Panc1 (cell line): ENCODE measurements around the gene FNDC4. TPM values are rescaled to one million over a fixed set of nuclear protein-coding genes. Genes with fewer than 3 reads are reported as not detected.

Source experiments
- ATAC-seq: fragments of 200-7000 bp; cut with Tn5 transposase; 2 replicates; pipeline ENCODE4 v1.9.1; 2020; ENCODE audit warnings: mild to moderate bottlenecking, moderate library complexity
- BruUV-seq: library from RNA; stranded (reverse); fragments of 400-500 nt; replicated peaks from 2 replicates; lab custom pipeline; 2021; lab: Mats Ljungman, UMichigan
- CTCF ChIA-PET: fragments of 300-600 bp; sonication (Branson Sonifier 250); formaldehyde crosslinking; loops from one replicate; lab custom pipeline; 2022; ENCODE audit warnings: antibody characterized with exemption; lab: Charles Lee
- POLR2A ChIA-PET: fragments of 300-600 bp; sonication (Branson Sonifier 250); formaldehyde crosslinking; loops from one replicate; lab custom pipeline; 2022; ENCODE audit warnings: antibody characterized with exemption; lab: Charles Lee
- DNase-seq: peaks from one replicate; pipeline ENCODE4 v3.0.0-alpha.2; 2010; ENCODE audit warnings: low read depth, low spot score
- H3K27ac ChIP-seq: 2 replicates; pipeline ENCODE4 v1.5.1; 2011; ENCODE audit warnings: mild to moderate bottlenecking, low read length, inconsistent platforms
- H3K27me3 ChIP-seq: fragments of 200-500 bp; sonication (Bioruptor generic); 2 replicates; pipeline ENCODE4 v1.6.0; 2014; ENCODE audit warnings: low read length, inconsistent platforms; ENCODE audit not compliant: control insufficient read depth, insufficient read depth
- H3K36me3 ChIP-seq: fragments of 200-500 bp; sonication (Bioruptor generic); 2 replicates; pipeline ENCODE4 v1.5.1; 2014; ENCODE audit warnings: inconsistent platforms, mild to moderate bottlenecking, low read length, moderate library complexity; ENCODE audit not compliant: control insufficient read depth, insufficient read depth
- H3K4me1 ChIP-seq: 2 replicates; pipeline ENCODE4 v1.5.1; 2011; ENCODE audit warnings: inconsistent platforms, mild to moderate bottlenecking, low read length, moderate library complexity; ENCODE audit not compliant: control insufficient read depth, insufficient read depth
- H3K4me3 ChIP-seq, 2 experiments: 2 replicates each; pipeline ENCODE4 v1.5.1; 2011 to 2012; ENCODE audit warnings: low read depth in 2 of 2, low read length in 2 of 2, mild to moderate bottlenecking in 2 of 2, inconsistent platforms in 1 of 2, moderate library complexity in 1 of 2
- H3K9me3 ChIP-seq: fragments of 200-500 bp; sonication (Bioruptor generic); 2 replicates; pipeline ENCODE4 v1.5.1; 2014; ENCODE audit warnings: low read depth, mild to moderate bottlenecking, inconsistent platforms, low read length, moderate library complexity; ENCODE audit not compliant: control insufficient read depth, insufficient read depth
- POLR2AphosphoS5 ChIP-seq: IDR thresholded peaks from 2 replicates; pipeline ENCODE4 v1.6.1; 2012; ENCODE audit warnings: mild to moderate bottlenecking, low read depth, low read length, moderate library complexity
- SIN3A ChIP-seq: IDR thresholded peaks from 2 replicates; pipeline ENCODE4 v1.6.1; 2012; ENCODE audit warnings: low read depth, mild to moderate bottlenecking, low read length, moderate library complexity, borderline replicate concordance; ENCODE audit not compliant: insufficient read depth
- TCF7L2 ChIP-seq: IDR thresholded peaks from 2 replicates; pipeline ENCODE4 v1.6.1; 2011; ENCODE audit warnings: mild to moderate bottlenecking, low read depth, low read length, inconsistent platforms
- in situ Hi-C: cut with HindIII; loops from 2 replicates; pipeline ENCODE4 v1.10.0; 2016; ENCODE audit warnings: low sequenced_read_pairs, low pct_unique_long_range_greater_than_20kb
- intact Hi-C: fragments of 100-400 bp; cut with micrococcal nuclease; formaldehyde crosslinking; loops from one replicate; pipeline ENCODE4 v1.10.0; 2022; ENCODE audit not compliant: unreplicated experiment
- total RNA-seq: library from RNA; stranded (reverse); gene quantifications from one replicate; pipeline ENCODE4 v1.2.1, GENCODE V29; 2021; ENCODE audit not compliant: unreplicated experiment
- TF ChIP-seq, protein P1 (sequence below): fragments of 450-650 bp; IDR thresholded peaks from 2 replicates; pipeline ENCODE4 v1.5.1; 2017; ENCODE audit warnings: mild to moderate bottlenecking
- TF ChIP-seq, protein P2 (sequence below), 2 experiments: IDR thresholded peaks; 2 replicates each; pipeline ENCODE4 v1.6.1; 2011 to 2012; ENCODE audit warnings: low read depth in 2 of 2, control low read depth in 1 of 2, low read length in 1 of 2, mild to moderate bottlenecking in 1 of 2, moderate library complexity in 1 of 2; ENCODE audit not compliant: insufficient read depth in 1 of 2

Gene FNDC4
- total RNA-seq, 1 experiment from 2014 or later: 1.3 TPM

DNA sequence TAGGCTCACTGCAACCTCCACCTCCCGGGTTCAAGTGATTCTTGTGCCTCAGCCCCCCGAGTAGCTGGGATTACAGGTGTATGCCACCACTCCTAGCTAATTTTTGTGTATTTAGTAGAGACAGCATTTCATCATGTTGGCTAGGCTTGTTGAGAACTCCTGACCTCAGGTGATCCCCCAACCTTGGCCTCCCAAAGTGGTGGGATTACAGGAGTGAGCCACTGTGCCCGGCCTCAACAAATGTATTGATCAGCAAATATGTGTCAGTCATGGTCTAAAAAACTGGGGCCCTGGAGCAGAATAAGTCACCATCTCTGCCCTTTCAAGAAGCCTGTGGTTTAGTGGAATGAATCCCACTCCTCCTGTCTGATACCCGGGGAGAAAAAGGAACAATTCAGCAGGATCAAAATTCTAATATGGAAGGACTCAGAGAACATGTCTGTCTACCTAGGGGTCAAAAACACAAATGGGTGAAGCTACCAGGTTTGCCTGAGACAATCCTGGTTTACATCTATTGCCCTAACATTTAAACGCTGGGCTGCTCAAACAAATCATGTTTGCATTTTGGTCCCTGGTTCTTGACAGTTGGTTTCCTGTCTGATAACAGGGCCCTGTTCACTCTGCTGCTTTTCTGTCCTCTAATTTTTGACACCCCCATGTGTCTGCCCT, 23.2 kb upstream of the FNDC4 start:
- in situ Hi-C loops: no loop called here
- Histone ChIP-seq H3K27ac (no peak overlapping the region), H3K4me3 (no peak overlapping the region), H3K36me3 (no peaks in the 10 kb centered on the region), H3K9me3 (no peaks in the 10 kb centered on the region), H3K4me1 (no peaks in the 10 kb centered on the region), H3K27me3 (no peaks in the 10 kb centered on the region)
- no peak for DNase-seq
- CTCF ChIA-PET: no interaction called here
- intact Hi-C loops: no loop called here
- no TSS peak for BruUV-seq
- ATAC-seq: no peak
- TF ChIP-seq SIN3A (no peak), POLR2AphosphoS5 (no peak), TCF7L2 (no peak)
- TF ChIP-seq, protein P1, sequence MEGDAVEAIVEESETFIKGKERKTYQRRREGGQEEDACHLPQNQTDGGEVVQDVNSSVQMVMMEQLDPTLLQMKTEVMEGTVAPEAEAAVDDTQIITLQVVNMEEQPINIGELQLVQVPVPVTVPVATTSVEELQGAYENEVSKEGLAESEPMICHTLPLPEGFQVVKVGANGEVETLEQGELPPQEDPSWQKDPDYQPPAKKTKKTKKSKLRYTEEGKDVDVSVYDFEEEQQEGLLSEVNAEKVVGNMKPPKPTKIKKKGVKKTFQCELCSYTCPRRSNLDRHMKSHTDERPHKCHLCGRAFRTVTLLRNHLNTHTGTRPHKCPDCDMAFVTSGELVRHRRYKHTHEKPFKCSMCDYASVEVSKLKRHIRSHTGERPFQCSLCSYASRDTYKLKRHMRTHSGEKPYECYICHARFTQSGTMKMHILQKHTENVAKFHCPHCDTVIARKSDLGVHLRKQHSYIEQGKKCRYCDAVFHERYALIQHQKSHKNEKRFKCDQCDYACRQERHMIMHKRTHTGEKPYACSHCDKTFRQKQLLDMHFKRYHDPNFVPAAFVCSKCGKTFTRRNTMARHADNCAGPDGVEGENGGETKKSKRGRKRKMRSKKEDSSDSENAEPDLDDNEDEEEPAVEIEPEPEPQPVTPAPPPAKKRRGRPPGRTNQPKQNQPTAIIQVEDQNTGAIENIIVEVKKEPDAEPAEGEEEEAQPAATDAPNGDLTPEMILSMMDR: no peak
- TF ChIP-seq, protein P2, sequence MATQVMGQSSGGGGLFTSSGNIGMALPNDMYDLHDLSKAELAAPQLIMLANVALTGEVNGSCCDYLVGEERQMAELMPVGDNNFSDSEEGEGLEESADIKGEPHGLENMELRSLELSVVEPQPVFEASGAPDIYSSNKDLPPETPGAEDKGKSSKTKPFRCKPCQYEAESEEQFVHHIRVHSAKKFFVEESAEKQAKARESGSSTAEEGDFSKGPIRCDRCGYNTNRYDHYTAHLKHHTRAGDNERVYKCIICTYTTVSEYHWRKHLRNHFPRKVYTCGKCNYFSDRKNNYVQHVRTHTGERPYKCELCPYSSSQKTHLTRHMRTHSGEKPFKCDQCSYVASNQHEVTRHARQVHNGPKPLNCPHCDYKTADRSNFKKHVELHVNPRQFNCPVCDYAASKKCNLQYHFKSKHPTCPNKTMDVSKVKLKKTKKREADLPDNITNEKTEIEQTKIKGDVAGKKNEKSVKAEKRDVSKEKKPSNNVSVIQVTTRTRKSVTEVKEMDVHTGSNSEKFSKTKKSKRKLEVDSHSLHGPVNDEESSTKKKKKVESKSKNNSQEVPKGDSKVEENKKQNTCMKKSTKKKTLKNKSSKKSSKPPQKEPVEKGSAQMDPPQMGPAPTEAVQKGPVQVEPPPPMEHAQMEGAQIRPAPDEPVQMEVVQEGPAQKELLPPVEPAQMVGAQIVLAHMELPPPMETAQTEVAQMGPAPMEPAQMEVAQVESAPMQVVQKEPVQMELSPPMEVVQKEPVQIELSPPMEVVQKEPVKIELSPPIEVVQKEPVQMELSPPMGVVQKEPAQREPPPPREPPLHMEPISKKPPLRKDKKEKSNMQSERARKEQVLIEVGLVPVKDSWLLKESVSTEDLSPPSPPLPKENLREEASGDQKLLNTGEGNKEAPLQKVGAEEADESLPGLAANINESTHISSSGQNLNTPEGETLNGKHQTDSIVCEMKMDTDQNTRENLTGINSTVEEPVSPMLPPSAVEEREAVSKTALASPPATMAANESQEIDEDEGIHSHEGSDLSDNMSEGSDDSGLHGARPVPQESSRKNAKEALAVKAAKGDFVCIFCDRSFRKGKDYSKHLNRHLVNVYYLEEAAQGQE (IDR thresholded peaks at IDR 0.05; ENCODE audit: insufficient read depth in 1 of 2, low read depth in 2 of 2, low read length in 1 of 2): no peak
- POLR2A ChIA-PET: no interaction called here

DNA sequence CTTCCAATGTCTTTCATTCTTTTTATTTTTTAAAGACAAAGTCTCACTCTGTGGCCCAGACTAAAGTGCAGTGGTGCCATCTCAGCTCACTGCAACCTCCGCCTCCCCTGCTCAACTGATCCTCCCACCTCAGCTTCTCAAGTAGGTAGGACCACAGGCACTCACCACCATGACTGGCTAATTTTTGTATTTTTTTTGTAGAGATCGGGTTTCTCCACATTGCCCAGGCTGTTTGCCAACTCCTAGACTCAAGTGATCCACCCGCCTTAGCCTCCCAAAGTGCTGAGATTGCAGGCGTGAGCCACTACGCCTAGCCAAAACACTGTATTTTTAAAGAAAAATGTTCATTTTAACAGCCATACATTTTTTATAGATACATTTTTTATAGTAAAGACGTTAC, 14.3 kb upstream of the FNDC4 start:
- H3K36me3 ChIP-seq: no peaks in the 10 kb centered on the region
- CTCF ChIA-PET: interaction anchor here (0.9 kb wide), 1 partner anchor 174 kb away, joined by 3 read pairs; no protein-coding TSS in a partner anchor
- no peak overlapping the region for H3K27ac ChIP-seq
- no peaks in the 10 kb centered on the region for H3K27me3 ChIP-seq
- H3K4me1 ChIP-seq: no peaks in the 10 kb centered on the region
- POLR2A ChIA-PET: interaction anchor here (0.6 kb wide), 1 partner anchor 38 kb away, joined by 3 read pairs; no protein-coding TSS in a partner anchor
- H3K9me3 ChIP-seq: no peaks in the 10 kb centered on the region
- ATAC-seq (no peak), DNase-seq (no peak)
- TF ChIP-seq, protein P1: no peak
- TF ChIP-seq SIN3A: no peak
- TF ChIP-seq TCF7L2: no peak
- TF ChIP-seq, protein P2 (IDR thresholded peaks at IDR 0.05; ENCODE audit: insufficient read depth in 1 of 2, low read depth in 2 of 2, low read length in 1 of 2): no peak
- no peak for TF ChIP-seq POLR2AphosphoS5
- no peak overlapping the region for H3K4me3 ChIP-seq
- no TSS peak for BruUV-seq
- in situ Hi-C loops: no loop called here
- intact Hi-C loops: no loop called here
